T1000 (cell line): ENCODE results near the gene GLI3.
A peak's percentile ranks its signal among the peaks of the same experiment; 100 is the strongest.

Experiments used
- DNase-seq: peaks from one replicate; lab custom pipeline; 2025; ENCODE audit warnings: mixed read lengths; lab: John Stamatoyannopoulos, UW

Gene GLI3

GRCh38 chr7:41928166-41928565, 308.8 kb downstream of the GLI3 start:
- no peak for DNase-seq

- no peak for DNase-seq
Observed at GRCh38 chr7:41927380-41927779, 309.6 kb downstream of the GLI3 start.

GRCh38 chr7:41925946-41926345, 311.1 kb downstream of the GLI3 start:
- no peak for DNase-seq

- DNase-seq, result no peak
Observed at GRCh38 chr7:41924796-41925195, 312.2 kb downstream of the GLI3 start.

- DNase-seq, result no peak
Observed at GRCh38 chr7:41922373-41922772, 314.6 kb downstream of the GLI3 start.

GRCh38 chr7:41921453-41921981, 315.5 kb downstream of the GLI3 start:
- DNase-seq, result no peak

- DNase-seq, result no peak
Observed at GRCh38 chr7:41918597-41918996, 318.4 kb downstream of the GLI3 start.

GRCh38 chr7:41916450-41916927, 320.5 kb downstream of the GLI3 start:
- peak; percentile 10 for DNase-seq

- DNase-seq, result no peak
Observed at GRCh38 chr7:41915871-41916270, 321.1 kb downstream of the GLI3 start.

GRCh38 chr7:41912851-41913567, 324.0 kb downstream of the GLI3 start:
- no peak for DNase-seq

- DNase-seq, result no peak
Observed at GRCh38 chr7:41912426-41912825, 324.6 kb downstream of the GLI3 start.

- DNase-seq, result no peak
Observed at GRCh38 chr7:41911792-41912191, 325.2 kb downstream of the GLI3 start.
